GM23248 (cell line): ENCODE results near the gene MYO3A.

Source experiments
- EZH2 ChIP-seq: fragments of 200-600 bp; sonication (generic); IDR thresholded peaks from 2 replicates; pipeline ENCODE4 v1.6.1; 2018; ENCODE audit warnings: antibody characterized with exemption, mild to moderate bottlenecking; ENCODE audit not compliant: insufficient read depth, poor library complexity, severe bottlenecking
- EZH2phosphoT487 ChIP-seq: fragments of 200-600 bp; sonication (generic); IDR thresholded peaks from 2 replicates; pipeline ENCODE4 v1.6.1; 2018; ENCODE audit warnings: antibody characterized with exemption, moderate library complexity, mild to moderate bottlenecking, low read depth; ENCODE audit not compliant: insufficient read depth

DNA sequence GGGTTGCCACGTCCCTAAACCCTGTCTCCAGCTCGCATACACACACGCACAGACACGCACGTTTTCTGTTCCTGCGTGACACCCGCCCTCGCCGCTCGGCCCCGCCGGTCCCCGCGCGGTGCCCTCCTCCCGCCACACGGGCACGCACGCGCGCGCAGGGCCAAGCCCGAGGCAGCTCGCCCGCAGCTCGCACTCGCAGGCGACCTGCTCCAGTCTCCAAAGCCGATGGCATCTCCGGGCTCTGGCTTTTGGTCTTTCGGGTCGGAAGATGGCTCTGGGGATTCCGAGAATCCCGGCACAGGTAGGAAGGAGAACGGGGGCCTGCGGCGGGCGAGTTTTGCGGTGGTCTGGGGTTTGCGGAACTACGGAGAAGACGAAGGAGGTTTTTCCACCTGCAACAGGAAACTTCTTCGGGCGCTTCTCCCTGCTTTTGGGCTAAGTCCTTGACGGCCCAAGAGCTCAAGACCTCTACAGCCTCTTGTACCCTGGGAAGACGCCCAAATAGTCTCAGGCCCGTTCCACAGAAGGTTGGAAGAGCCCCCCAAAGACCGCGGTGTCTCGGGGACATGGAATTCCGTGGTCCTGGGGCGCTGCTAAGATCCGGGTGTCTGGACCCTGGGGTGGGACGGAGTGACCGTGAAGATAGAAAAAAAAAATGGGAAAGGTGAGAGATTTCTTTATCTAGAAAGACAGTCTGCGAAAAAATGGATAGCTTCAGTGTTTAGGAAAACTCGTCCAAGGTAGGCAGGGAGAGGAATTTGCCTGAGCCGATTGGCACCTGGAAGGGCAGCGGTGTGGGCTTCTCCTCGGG lies 282.8 kb downstream of the MYO3A start, which contains the start of gene GAD2:
- TF ChIP-seq EZH2: peak; percentile 56
- peak; percentile 36; the same call in 1 of the 2 replicates for TF ChIP-seq EZH2phosphoT487
